K562 (cell line): ENCODE data around the gene SPATA16. TPM values are rescaled to one million over a fixed set of nuclear protein-coding genes. Genes with fewer than 3 reads are reported as not detected.

Experiments
- ATAC-seq: fragments of 200-7000 bp; cut with Tn5 transposase; 3 replicates; pipeline ENCODE4 v1.9.1; 2020; ENCODE audit warnings: moderate library complexity
- BruUV-seq: library from RNA; stranded (reverse); fragments of 400-500 nt; replicated peaks from 2 replicates; lab custom pipeline; 2021; lab: Mats Ljungman, UMichigan
- CTCF ChIA-PET: fragments of 300-600 bp; formaldehyde crosslinking; extraction: SDS; loops from one replicate; lab custom pipeline; 2021; ENCODE audit warnings: low intra/inter-chr PET ratio; lab: Yijun Ruan, JAX
- POLR2A ChIA-PET: fragments of 300-600, 350-650 bp; sonication (Branson Sonifier 250); formaldehyde crosslinking; extraction: SDS; loops from one replicate; lab custom pipeline; 2021; ENCODE audit warnings: antibody characterized with exemption, inconsistent platforms; lab: Yijun Ruan, JAX
- DNase-seq, 4 experiments: peaks; one replicate each; pipeline versions ENCODE4 v3.0.0 to v3.0.0-alpha.2; 2011 to 2018; ENCODE audit warnings: low spot score in 3 of 4, mixed read lengths in 3 of 4; ENCODE audit errors: extremely low read depth in 1 of 4
- FAIRE-seq: peaks from 2 replicates; lab custom pipeline; 2011; peaks lifted over from hg19 to GRCh38; lab: Jason Lieb, UNC
- H2AFZ ChIP-seq: 2 replicates; pipeline ENCODE4 v1.6.0; 2011; ENCODE audit warnings: low read depth, low read length, control low read depth, inconsistent platforms
- H3K27ac ChIP-seq: fragments of 200-600 bp; 3 replicates; pipeline ENCODE4 v1.8.0; 2011; ENCODE audit warnings: low read depth, mild to moderate bottlenecking, control low read depth, inconsistent platforms, low read length, moderate library complexity, mixed read lengths; ENCODE audit errors: extremely low read depth
- H3K27me3 ChIP-seq, 2 experiments: fragments of 300-600 bp in 1 of 2; 2 replicates in 1 of 2; 3 replicates in 1 of 2; pipeline versions ENCODE4 v1.6.0 to v1.8.0; 2011; ENCODE audit warnings: inconsistent platforms in 2 of 2, low read length in 2 of 2, mild to moderate bottlenecking in 1 of 2, mixed read lengths in 1 of 2, moderate library complexity in 1 of 2; ENCODE audit not compliant: control insufficient read depth in 2 of 2, insufficient read depth in 2 of 2
- H3K36me3 ChIP-seq: fragments of 300-600 bp; 3 replicates; pipeline ENCODE4 v1.8.0; 2011; ENCODE audit warnings: mild to moderate bottlenecking, low read length, inconsistent platforms; ENCODE audit not compliant: control insufficient read depth, insufficient read depth
- H3K4me1 ChIP-seq, 2 experiments: fragments of 200-600 bp in 1 of 2; replicated peaks in 1 of 2; 2 replicates in 1 of 2; 3 replicates in 1 of 2; pipeline versions ENCODE4 v1.5.1 to v1.8.0; 2011; ENCODE audit warnings: inconsistent platforms in 2 of 2, low read length in 2 of 2, mild to moderate bottlenecking in 1 of 2, mixed read lengths in 1 of 2, moderate library complexity in 1 of 2; ENCODE audit not compliant: control insufficient read depth in 2 of 2, insufficient read depth in 2 of 2
- H3K4me2 ChIP-seq: 2 replicates; pipeline ENCODE4 v1.6.1; 2011; ENCODE audit warnings: low read length, control low read depth, inconsistent platforms, mixed read lengths; ENCODE audit not compliant: insufficient read depth
- H3K4me3 ChIP-seq: fragments of 200-600 bp; sonication (generic), shearing (Covaris generic); 2 replicates; pipeline ENCODE4 v1.5.1; 2016; ENCODE audit warnings: control low read depth, inconsistent platforms
- H3K79me2 ChIP-seq: fragments of 200-600 bp; 3 replicates; pipeline ENCODE4 v1.8.0; 2011; ENCODE audit warnings: low read length, inconsistent platforms; ENCODE audit not compliant: control insufficient read depth, insufficient read depth
- H3K9ac ChIP-seq, 2 experiments: 2 replicates each; pipeline versions ENCODE4 v1.6.0 to v1.6.1; 2011; ENCODE audit warnings: low read depth in 2 of 2, low read length in 2 of 2, control low read depth in 1 of 2, inconsistent platforms in 1 of 2, mild to moderate bottlenecking in 1 of 2, mixed read lengths in 1 of 2; ENCODE audit not compliant: insufficient read depth in 1 of 2
- H3K9me1 ChIP-seq: one replicate; pipeline ENCODE4 v1.6.0; 2011; ENCODE audit warnings: inconsistent platforms, mild to moderate bottlenecking, low read length, moderate library complexity; ENCODE audit not compliant: control insufficient read depth, insufficient read depth
- H3K9me3 ChIP-seq: replicated peaks from 2 replicates; pipeline ENCODE4 v1.5.1; 2011; ENCODE audit warnings: low read depth, low read length, inconsistent platforms; ENCODE audit not compliant: control insufficient read depth, insufficient read depth
- H4K20me1 ChIP-seq: replicated peaks from 2 replicates; pipeline ENCODE4 v1.6.1; 2011; ENCODE audit warnings: low read length, inconsistent platforms, mixed read lengths; ENCODE audit not compliant: control insufficient read depth, insufficient read depth
- JUN ChIP-seq, 2 experiments: sonication (generic) in 1 of 2; formaldehyde crosslinking in 1 of 2; IDR thresholded peaks; 2 replicates each; pipeline versions ENCODE4 v1.6.1 to v1.8.0; 2012 to 2022; ENCODE audit warnings: borderline replicate concordance in 2 of 2, mild to moderate bottlenecking in 2 of 2, improper control_type of control experiment in 1 of 2, low read depth in 1 of 2, low read length in 1 of 2, missing genetic modification reagents in 1 of 2
- MAFG ChIP-seq: fragments of 450-650 bp; conservative IDR thresholded peaks from 2 replicates; pipeline ENCODE4 v1.6.1; 2016; ENCODE audit warnings: missing genetic modification characterization, missing compliant biosample characterization
- NR4A1 ChIP-seq, 2 experiments: fragments of 250-450 bp in 1 of 2; fragments of 450-650 bp in 1 of 2; sonication (Bioruptor Pico) in 1 of 2; IDR thresholded peaks; 2 replicates each; pipeline versions ENCODE4 v1.4.0 to v1.6.1; 2016 to 2020; ENCODE audit warnings: mild to moderate bottlenecking in 2 of 2, missing compliant biosample characterization in 1 of 2, missing genetic modification characterization in 1 of 2, moderate library complexity in 1 of 2
- PPARD ChIP-seq: fragments of 250-450 bp; sonication (Bioruptor Pico); IDR thresholded peaks from 2 replicates; pipeline ENCODE4 v1.8.0; 2022; ENCODE audit warnings: inconsistent platforms, mild to moderate bottlenecking, moderate library complexity
- WGBS: fragments of 100-300 bp; shearing (Covaris generic); methylation state at CpG from one replicate; pipeline ENCODE4 v1.1.6; 2016; ENCODE audit warnings: low coverage, mixed read lengths; ENCODE audit not compliant: insufficient coverage; ENCODE audit errors: missing lambda C conversion rate; 5-methylcytosine and 5-hydroxymethylcytosine counted together
- in situ Hi-C: fragments of 300-500 bp; cut with MboI; formaldehyde crosslinking; loops from 4 replicates; pipeline ENCODE4 v1.15.0; 2018; ENCODE audit warnings: inconsistent platforms, mixed read lengths
- intact Hi-C: fragments of 100-400 bp; cut with micrococcal nuclease; formaldehyde crosslinking; loops from 2 replicates; pipeline ENCODE4 v1.14.2; 2022
- polyA plus RNA-seq, 8 experiments: library from polyadenylated mRNA; depleted of rRNA in 4 of 8; stranded (reverse) in 5 of 8; unstranded in 3 of 8; fragments of >200 nt; fragmentation: Nextera tagmentation in 2 of 8; fragmentation: Illumina TruSeq in 1 of 8; extraction: Ambion mirVana in 2 of 8; extraction: Trizol in 1 of 8; gene quantifications; 2 replicates each; pipeline versions ENCODE4 v1.2.1 to v1.2.3, GENCODE V29; 2011 to 2014; ENCODE audit warnings: inconsistent platforms in 1 of 8, missing spikeins in 1 of 8
- total RNA-seq, 7 experiments: library from RNA; depleted of rRNA in 6 of 7; stranded (reverse); fragments of >200 nt in 6 of 7; fragmentation: Illumina TruSeq in 2 of 7; extraction: Trizol in 2 of 7; gene quantifications; 2 replicates each; pipeline versions ENCODE4 v1.2.1 to v1.2.3, GENCODE V29; 2011 to 2021; ENCODE audit warnings: low replicate concordance in 1 of 7
- TF ChIP-seq, protein P1 (sequence below): sonication (generic); formaldehyde crosslinking; IDR thresholded peaks from 2 replicates; pipeline ENCODE4 v1.5.0; 2020; ENCODE audit warnings: missing genetic modification reagents

The SPATA16 gene
- total and polyA plus RNA-seq, 9 of the 15 experiments (the other 6 are each of a cell fraction or from before 2014, with no cell fraction given): not detected

DNA sequence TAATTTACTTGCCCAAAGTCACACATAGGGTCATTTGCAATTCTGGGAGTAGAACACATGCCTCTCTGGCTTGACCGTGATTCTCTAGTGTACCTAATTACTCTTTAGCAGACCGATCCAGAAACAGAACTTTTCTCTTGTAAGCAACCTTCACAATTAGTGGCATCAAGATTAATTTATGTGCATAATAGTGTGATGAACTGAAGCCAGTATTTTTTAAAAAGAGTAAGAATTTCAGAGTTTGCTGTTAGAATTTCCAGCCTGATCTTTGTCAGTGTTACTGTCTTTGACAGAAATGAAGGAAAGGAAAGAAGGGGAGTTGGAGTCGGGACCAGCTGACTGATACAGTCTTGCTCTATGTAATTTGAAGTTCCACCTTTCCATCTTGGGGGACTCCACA is 137.1 kb downstream of the SPATA16 start:
- FAIRE-seq: no peak
- H3K4me3 ChIP-seq: no peak overlapping the region
- H3K9me1 ChIP-seq: no peaks in the 10 kb centered on the region
- H3K4me2 ChIP-seq: no peak overlapping the region
- DNase-seq: no peak
- H2AFZ ChIP-seq: no peak overlapping the region
- BruUV-seq: no TSS peak
- no peak for ATAC-seq
- POLR2A ChIA-PET: no interaction called here
- CTCF ChIA-PET: no interaction called here
- in situ Hi-C loops (no loop called here), intact Hi-C loops (no loop called here)
- peaks cover 14% of the 10 kb centered on the region; the same call in 1 of the 2 replicates for H3K9me3 ChIP-seq
- TF ChIP-seq JUN (IDR thresholded peaks at IDR 0.05; ENCODE audit: borderline replicate concordance, low read depth, low read length) (no peak), JUN (CRISPR knock-in tag; IDR thresholded peaks at IDR 0.05; ENCODE audit: borderline replicate concordance) (no peak), PPARD (CRISPR knock-in tag) (no peak), NR4A1 (CRISPR knock-in tag; IDR thresholded peaks at IDR 0.05) (no peak), NR4A1 (tag; IDR thresholded peaks at IDR 0.05) (no peak), MAFG (tag) (no peak)
- TF ChIP-seq, protein P1, sequence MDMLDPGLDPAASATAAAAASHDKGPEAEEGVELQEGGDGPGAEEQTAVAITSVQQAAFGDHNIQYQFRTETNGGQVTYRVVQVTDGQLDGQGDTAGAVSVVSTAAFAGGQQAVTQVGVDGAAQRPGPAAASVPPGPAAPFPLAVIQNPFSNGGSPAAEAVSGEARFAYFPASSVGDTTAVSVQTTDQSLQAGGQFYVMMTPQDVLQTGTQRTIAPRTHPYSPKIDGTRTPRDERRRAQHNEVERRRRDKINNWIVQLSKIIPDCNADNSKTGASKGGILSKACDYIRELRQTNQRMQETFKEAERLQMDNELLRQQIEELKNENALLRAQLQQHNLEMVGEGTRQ (CRISPR knock-in tag): no peak
- H3K79me2 ChIP-seq: no peaks in the 10 kb centered on the region; the same call in 2 of the 3 replicates
- H3K36me3 ChIP-seq: no peaks in the 10 kb centered on the region
- no peak overlapping the region for H3K27ac ChIP-seq
- H3K9ac ChIP-seq: no peak overlapping the region
- H3K4me1 ChIP-seq: peaks cover 3 to 30% of the 10 kb centered on the region in 2 experiments; a peak in 4 of 5 replicates
- WGBS: 81% methylated on average over 3 of the region's 3 CpGs
- H4K20me1 ChIP-seq: no peaks in the 10 kb centered on the region
- no peaks in the 10 kb centered on the region for H3K27me3 ChIP-seq
